Ishikawa (cell line): ENCODE data around the gene DENND5B.

Experiments
- CEBPB ChIP-seq: IDR thresholded peaks from 2 replicates; pipeline ENCODE4 v1.6.1; 2012
- CREB1 ChIP-seq: IDR thresholded peaks from 2 replicates; pipeline ENCODE4 v1.6.1; 2012; ENCODE audit warnings: low read depth
- EGR1 ChIP-seq: IDR thresholded peaks from 2 replicates; pipeline ENCODE4 v1.6.1; 2012
- EP300 ChIP-seq: IDR thresholded peaks from 2 replicates; pipeline ENCODE4 v1.6.1; 2012; ENCODE audit warnings: borderline replicate concordance
- FOXM1 ChIP-seq: IDR thresholded peaks from 2 replicates; pipeline ENCODE4 v1.6.1; 2012; ENCODE audit warnings: low read depth, borderline replicate concordance
- NFIC ChIP-seq: IDR thresholded peaks from 2 replicates; pipeline ENCODE4 v1.6.1; 2012
- RAD21 ChIP-seq: IDR thresholded peaks from 2 replicates; pipeline ENCODE4 v1.6.1; 2012; ENCODE audit warnings: low read depth
- TAF1 ChIP-seq: IDR thresholded peaks from 2 replicates; pipeline ENCODE4 v1.6.1; 2012; ENCODE audit warnings: low read depth, mild to moderate bottlenecking
- TCF12 ChIP-seq: IDR thresholded peaks from 2 replicates; pipeline ENCODE4 v1.6.1; 2012; ENCODE audit warnings: low read depth
- TEAD4 ChIP-seq: IDR thresholded peaks from 2 replicates; pipeline ENCODE4 v1.6.1; 2012
- YY1 ChIP-seq: IDR thresholded peaks from 2 replicates; pipeline ENCODE4 v1.6.1; 2012; ENCODE audit warnings: low read depth
- ZBTB7A ChIP-seq: IDR thresholded peaks from 2 replicates; pipeline ENCODE4 v1.6.1; 2012; ENCODE audit warnings: low read depth
- TF ChIP-seq, protein P1 (sequence below): IDR thresholded peaks from 2 replicates; pipeline ENCODE4 v1.6.1; 2012; ENCODE audit warnings: low read depth, mild to moderate bottlenecking
- TF ChIP-seq, protein P2 (sequence below): IDR thresholded peaks from 2 replicates; pipeline ENCODE4 v1.6.1; 2012
- TF ChIP-seq, protein P3 (sequence below): IDR thresholded peaks from 2 replicates; pipeline ENCODE4 v1.6.1; 2012

Gene DENND5B

DNA sequence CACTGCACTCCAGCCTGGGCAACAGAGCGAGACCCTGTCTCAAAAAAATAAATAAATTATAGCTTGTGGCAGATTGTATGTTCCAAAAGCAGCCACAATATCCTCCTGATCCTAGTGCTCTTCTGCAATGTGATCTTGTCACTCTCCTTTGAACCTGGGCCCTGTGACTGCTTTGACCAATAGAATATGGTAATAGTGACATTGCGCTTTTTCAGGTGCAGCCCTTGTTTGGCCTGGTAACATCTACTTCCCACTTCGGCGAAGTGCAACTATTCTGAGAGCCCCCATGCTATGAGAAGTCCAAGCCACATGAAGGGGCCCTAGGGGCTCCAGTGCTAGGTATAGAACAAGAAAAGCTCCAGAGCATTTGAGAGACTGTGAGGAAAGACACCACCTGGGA, 31.1 kb upstream of the DENND5B start:
- TF ChIP-seq FOXM1 (no peak), ZBTB7A (no peak), EP300 (no peak), TAF1 (no peak)
- TF ChIP-seq, protein P1, sequence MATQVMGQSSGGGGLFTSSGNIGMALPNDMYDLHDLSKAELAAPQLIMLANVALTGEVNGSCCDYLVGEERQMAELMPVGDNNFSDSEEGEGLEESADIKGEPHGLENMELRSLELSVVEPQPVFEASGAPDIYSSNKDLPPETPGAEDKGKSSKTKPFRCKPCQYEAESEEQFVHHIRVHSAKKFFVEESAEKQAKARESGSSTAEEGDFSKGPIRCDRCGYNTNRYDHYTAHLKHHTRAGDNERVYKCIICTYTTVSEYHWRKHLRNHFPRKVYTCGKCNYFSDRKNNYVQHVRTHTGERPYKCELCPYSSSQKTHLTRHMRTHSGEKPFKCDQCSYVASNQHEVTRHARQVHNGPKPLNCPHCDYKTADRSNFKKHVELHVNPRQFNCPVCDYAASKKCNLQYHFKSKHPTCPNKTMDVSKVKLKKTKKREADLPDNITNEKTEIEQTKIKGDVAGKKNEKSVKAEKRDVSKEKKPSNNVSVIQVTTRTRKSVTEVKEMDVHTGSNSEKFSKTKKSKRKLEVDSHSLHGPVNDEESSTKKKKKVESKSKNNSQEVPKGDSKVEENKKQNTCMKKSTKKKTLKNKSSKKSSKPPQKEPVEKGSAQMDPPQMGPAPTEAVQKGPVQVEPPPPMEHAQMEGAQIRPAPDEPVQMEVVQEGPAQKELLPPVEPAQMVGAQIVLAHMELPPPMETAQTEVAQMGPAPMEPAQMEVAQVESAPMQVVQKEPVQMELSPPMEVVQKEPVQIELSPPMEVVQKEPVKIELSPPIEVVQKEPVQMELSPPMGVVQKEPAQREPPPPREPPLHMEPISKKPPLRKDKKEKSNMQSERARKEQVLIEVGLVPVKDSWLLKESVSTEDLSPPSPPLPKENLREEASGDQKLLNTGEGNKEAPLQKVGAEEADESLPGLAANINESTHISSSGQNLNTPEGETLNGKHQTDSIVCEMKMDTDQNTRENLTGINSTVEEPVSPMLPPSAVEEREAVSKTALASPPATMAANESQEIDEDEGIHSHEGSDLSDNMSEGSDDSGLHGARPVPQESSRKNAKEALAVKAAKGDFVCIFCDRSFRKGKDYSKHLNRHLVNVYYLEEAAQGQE = no peak

DNA sequence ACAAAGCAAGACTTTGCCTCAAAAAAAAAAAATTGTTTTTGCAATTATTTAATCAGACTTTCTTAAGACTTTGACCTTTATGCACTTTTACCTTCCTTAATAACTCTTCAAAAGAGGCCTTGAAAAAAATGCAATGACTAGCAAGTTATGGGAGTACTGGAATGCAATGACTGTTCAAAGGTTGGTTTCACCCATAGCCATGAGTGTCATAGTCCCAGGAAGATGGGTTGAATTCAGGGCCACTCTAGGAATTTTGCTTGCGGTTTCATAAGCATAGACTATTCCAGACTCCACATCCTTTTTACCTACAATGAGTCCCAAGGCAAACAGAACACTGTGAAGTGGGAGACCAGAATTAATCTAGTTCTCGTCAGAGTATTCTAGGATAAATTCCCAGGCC, 29.4 kb upstream of the DENND5B start:
- TF ChIP-seq TEAD4 (no peak), RAD21 (no peak), YY1 (no peak), EGR1 (no peak), TAF1 (no peak), CREB1 (no peak), ZBTB7A (no peak), NFIC (no peak), FOXM1 (no peak), TCF12 (no peak), EP300 (no peak), CEBPB (no peak)
- TF ChIP-seq, protein P2, sequence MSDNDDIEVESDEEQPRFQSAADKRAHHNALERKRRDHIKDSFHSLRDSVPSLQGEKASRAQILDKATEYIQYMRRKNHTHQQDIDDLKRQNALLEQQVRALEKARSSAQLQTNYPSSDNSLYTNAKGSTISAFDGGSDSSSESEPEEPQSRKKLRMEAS = no peak
- TF ChIP-seq, protein P3, sequence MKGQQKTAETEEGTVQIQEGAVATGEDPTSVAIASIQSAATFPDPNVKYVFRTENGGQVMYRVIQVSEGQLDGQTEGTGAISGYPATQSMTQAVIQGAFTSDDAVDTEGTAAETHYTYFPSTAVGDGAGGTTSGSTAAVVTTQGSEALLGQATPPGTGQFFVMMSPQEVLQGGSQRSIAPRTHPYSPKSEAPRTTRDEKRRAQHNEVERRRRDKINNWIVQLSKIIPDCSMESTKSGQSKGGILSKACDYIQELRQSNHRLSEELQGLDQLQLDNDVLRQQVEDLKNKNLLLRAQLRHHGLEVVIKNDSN = no peak
- TF ChIP-seq, protein P1 = no peak

DNA sequence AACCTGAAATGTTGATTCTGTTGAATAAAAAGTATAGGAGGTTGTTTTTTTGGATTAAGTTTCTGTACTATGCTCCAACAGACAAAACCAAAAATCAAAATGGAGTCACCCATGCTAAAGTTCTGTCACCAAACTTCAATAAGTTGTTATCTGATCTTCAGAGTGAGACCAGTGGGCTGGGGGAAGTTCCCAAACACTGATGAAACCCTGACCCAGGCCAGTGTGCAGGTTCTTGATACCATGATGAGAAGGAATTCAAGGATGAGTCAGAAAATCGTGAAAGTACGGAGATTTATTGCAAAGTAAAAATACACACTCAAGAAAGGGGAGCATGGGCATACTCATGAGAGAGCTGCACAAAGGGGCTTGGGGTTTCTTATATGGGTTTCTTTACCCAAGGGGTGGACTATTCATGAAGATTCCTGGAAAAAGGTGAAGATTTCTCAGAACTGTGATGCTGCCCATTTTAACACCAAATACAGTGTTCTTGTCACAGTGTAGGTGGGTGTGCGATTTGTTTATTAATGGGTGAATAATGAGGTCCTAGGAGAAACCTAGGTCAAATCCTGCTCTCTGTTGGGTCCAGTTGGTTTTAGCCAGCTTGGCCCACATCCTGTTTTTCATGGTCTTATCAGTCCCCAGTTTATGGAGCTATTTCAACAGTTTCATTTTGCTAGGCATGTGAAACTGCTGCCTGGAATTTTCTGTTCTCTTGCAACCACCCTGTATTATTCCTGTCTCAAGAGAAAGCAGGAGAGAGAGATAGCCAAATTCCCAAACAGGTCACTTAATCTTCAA, 27.5 kb upstream of the DENND5B start:
- TF ChIP-seq, protein P1 = no peak
- no peak for TF ChIP-seq ZBTB7A
- TF ChIP-seq RAD21 = no peak
- TF ChIP-seq, protein P3 = no peak
- TF ChIP-seq CEBPB = no peak

DNA sequence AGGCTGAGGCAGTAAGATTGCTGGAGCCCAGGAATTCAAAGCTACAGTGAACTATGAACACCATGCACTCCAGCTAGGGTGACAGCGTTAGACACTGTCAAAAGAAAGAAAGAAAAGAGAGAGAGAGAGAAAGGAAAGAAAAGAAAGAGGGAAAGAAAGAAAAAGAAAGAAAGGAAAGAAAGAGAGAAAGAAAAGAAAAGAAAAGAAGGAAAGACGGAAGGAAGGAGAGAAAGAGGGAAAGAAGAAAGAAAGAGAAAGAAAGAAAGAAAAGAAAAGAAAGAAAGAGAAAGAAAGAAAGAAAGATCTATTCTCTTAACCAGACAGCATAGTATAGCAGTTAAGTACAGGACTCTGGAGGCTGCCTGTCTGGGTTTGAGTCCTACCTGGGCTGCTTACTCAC, 21.9 kb upstream of the DENND5B start:
- TF ChIP-seq TAF1 = no peak
- no peak for TF ChIP-seq EGR1
- TF ChIP-seq CEBPB = no peak

DNA sequence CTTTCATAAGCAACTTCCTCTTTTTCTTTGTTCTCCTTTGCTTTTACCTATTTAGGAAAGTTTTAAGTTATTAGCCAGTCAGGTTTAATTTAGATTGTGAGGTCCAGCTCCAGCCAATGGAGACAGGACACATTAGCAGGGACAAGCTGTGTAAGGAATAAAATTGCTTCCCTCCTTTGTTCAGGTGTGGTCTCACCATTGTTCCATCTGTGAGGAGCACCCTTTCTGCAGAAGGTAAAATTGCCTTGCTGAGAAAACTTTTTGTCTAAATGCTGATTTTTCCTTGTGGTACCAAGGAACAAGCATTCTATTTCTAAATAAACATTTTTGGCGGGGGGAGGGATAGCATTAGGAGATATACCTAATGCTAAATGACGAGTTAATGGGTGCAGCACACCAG, 17.4 kb upstream of the DENND5B start:
- TF ChIP-seq, protein P3 = 0 out of 2 replicates have a peak, but pooled peaks have one; percentile 10

DNA sequence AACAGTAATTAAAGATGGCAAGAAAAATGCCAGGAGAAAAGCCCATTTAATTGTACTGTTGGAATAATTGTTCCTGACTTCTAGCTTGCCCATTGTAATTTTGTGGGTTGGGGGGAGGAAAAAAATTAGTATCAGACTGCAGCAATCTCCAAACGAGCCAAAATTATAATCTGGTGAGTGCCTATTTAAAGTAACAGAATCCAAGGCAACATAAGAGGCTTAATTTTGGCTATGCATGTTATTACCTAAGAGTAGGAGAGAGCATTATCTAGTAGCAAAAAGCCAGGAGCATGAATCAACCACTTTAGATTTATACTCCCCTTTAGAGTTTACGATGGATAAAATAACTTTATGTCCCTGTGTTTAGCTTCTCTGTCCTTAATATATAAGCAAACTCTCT, 14.6 kb upstream of the DENND5B start:
- TF ChIP-seq YY1 (no peak), RAD21 (no peak), EGR1 (no peak), ZBTB7A (no peak), FOXM1 (no peak), CEBPB (no peak), TEAD4 (no peak)
- TF ChIP-seq, protein P1 = no peak
- TF ChIP-seq, protein P2 = no peak
